ENCODE measurements around the gene LYZL2. TPM values are rescaled to one million over a fixed set of nuclear protein-coding genes. Genes with fewer than 3 reads are reported as not detected.
"Not testable (repeated sequence)": the region's sequence is repeated elsewhere in the genome, so short reads cannot be mapped to it uniquely, and the experiment has no call there.

LYZL2 gene
- total RNA-seq, 1 donor from 2014 or later = not detected

- no peak for DNase-seq (ENCODE audit: low read depth)
These were observed 33.5 kb downstream of the LYZL2 start for GRCh38 chr10:30596013-30596412.

GRCh38 chr10:30594077-30594476 lies 35.5 kb downstream of the LYZL2 start:
- DNase-seq (ENCODE audit: low read depth) = no peak

GRCh38 chr10:30592770-30593169 lies 36.8 kb downstream of the LYZL2 start:
- not testable (repeated sequence) for DNase-seq (ENCODE audit: low read depth)

- DNase-seq (ENCODE audit: low read depth) = peak; percentile 70
These were observed 38.3 kb downstream of the LYZL2 start for GRCh38 chr10:30591249-30591670.

- DNase-seq (ENCODE audit: low read depth) = no peak
These were observed 40.1 kb downstream of the LYZL2 start for GRCh38 chr10:30589441-30589840.

GRCh38 chr10:30587522-30588031 lies 42.0 kb downstream of the LYZL2 start:
- no peak for DNase-seq (ENCODE audit: low read depth)

GRCh38 chr10:30586828-30587227 lies 42.7 kb downstream of the LYZL2 start:
- DNase-seq (ENCODE audit: low read depth) = no peak

GRCh38 chr10:30583778-30584415 lies 45.7 kb downstream of the LYZL2 start:
- DNase-seq (ENCODE audit: low read depth) = peak; percentile 45

GRCh38 chr10:30581779-30582380 lies 47.7 kb downstream of the LYZL2 start:
- DNase-seq (ENCODE audit: low read depth) = peak; percentile 58

GRCh38 chr10:30580676-30581075 lies 48.9 kb downstream of the LYZL2 start:
- no peak for DNase-seq (ENCODE audit: low read depth)

GRCh38 chr10:30580241-30580640 lies 49.3 kb downstream of the LYZL2 start:
- DNase-seq (ENCODE audit: low read depth) = no peak

- no peak for DNase-seq (ENCODE audit: low read depth)
These were observed 50.0 kb downstream of the LYZL2 start for GRCh38 chr10:30579574-30579973.

- DNase-seq (ENCODE audit: low read depth) = no peak
These were observed 52.5 kb downstream of the LYZL2 start for GRCh38 chr10:30577048-30577447.

GRCh38 chr10:30576641-30577040 lies 52.9 kb downstream of the LYZL2 start:
- no peak for DNase-seq (ENCODE audit: low read depth)

GRCh38 chr10:30574432-30574796 lies 55.1 kb downstream of the LYZL2 start:
- DNase-seq (ENCODE audit: low read depth) = no peak

- no peak for DNase-seq (ENCODE audit: low read depth)
These were observed 55.7 kb downstream of the LYZL2 start for GRCh38 chr10:30573721-30574431.

GRCh38 chr10:30565449-30565848 lies 64.1 kb downstream of the LYZL2 start:
- no peak for DNase-seq (ENCODE audit: low read depth)

GRCh38 chr10:30562787-30563186 lies 66.8 kb downstream of the LYZL2 start:
- no peak for DNase-seq (ENCODE audit: low read depth)
